Left ventricle myocardium inferior (tissue), 1 donor: Measurements from ENCODE around the gene RGL2. TPM values are rescaled to one million over a fixed set of nuclear protein-coding genes. Genes with fewer than 3 reads are reported as not detected.
A peak's percentile ranks its signal among the peaks of the same experiment; 100 is the strongest.

Experiments
- DNase-seq: peaks from one replicate; pipeline ENCODE4 v3.0.0-alpha.2; 2020
- H3K27ac ChIP-seq: fragments of 200-600 bp; replicated peaks from 2 replicates; pipeline ENCODE4 v1.8.0; 2021
- H3K27me3 ChIP-seq: fragments of 200-600 bp; 2 replicates; pipeline ENCODE4 v1.8.0; 2021; ENCODE audit warnings: low read depth
- H3K36me3 ChIP-seq: fragments of 200-600 bp; 2 replicates; pipeline ENCODE4 v1.8.0; 2021
- H3K4me1 ChIP-seq: fragments of 200-600 bp; 2 replicates; pipeline ENCODE4 v1.8.0; 2021
- H3K4me3 ChIP-seq: fragments of 200-600 bp; 2 replicates; pipeline ENCODE4 v1.8.0; 2021; ENCODE audit warnings: mild to moderate bottlenecking, moderate library complexity
- H3K9me3 ChIP-seq: fragments of 200-600 bp; replicated peaks from 2 replicates; pipeline ENCODE4 v1.8.0; 2021
- CTCF ChIP-seq: fragments of 200-600 bp; IDR thresholded peaks from 2 replicates; pipeline ENCODE4 v1.8.0; 2021; ENCODE audit warnings: antibody characterized with exemption, mild to moderate bottlenecking, borderline replicate concordance
- intact Hi-C: fragments of 100-400 bp; cut with micrococcal nuclease; formaldehyde crosslinking; loops from one replicate; pipeline ENCODE4 v1.11.0; 2022
- total RNA-seq: library from RNA; stranded (reverse); fragmentation: NEBNext Ultra II Directional; extraction: Animal tissue kit (Norgen Biotek cat#: 25700); gene quantifications from one replicate; pipeline ENCODE4 v1.2.1, GENCODE V29; 2021
- donor health status: DM: no; HTN: yes; CAD: no; lungs with severe emphysema.

Gene RGL2
- total RNA-seq, 1 donor from 2014 or later, result 59.4 TPM

DNA sequence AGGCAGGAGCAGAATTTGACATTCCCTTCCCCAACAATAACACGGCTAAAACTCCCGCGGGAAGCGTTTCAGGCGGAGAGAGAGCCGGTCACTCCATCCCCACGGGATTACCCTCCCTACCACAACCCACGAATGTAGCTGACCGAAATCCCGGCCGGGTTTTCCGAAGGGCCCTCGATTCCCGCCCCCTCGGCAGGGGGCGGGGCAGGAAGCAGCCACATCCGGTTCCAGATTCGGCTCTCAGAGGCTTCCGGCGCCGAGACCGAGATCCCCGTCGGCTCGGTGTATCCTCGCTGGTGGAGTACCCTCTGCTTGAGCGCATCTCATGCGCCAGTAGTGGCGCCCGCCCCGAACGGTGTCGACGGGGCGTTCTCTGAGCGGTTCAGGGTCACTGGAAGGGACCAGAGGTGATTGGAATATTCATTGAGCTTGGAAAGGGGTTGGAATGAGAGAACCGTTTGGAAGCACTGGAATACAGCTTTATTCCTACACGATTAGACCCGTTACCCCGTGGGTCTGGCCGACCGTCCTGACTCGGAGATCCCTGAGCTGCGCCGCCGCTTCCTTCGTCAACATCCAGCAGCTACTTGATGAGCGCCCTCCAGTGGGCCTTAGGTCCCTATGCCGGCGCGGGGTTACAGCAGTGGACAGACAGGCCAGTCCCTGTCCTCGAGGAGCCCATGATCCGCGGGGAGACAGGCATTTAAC is 649 bp upstream of the RGL2 start:
- peak; percentile 81 for TF ChIP-seq CTCF
- H3K9me3 ChIP-seq, result no peaks in the 10 kb centered on the region
- H3K27me3 ChIP-seq, result no peaks in the 10 kb centered on the region
- peak overlapping the region; percentile 99 for H3K27ac ChIP-seq
- H3K36me3 ChIP-seq, result peaks cover 48% of the 10 kb centered on the region
- H3K4me3 ChIP-seq, result peak overlapping the region; percentile 79
- DNase-seq, result peak; percentile 93
- intact Hi-C loops, result no loop called here
- peaks cover 61% of the 10 kb centered on the region for H3K4me1 ChIP-seq

- Histone ChIP-seq H3K36me3 (peaks cover 48% of the 10 kb centered on the region), H3K9me3 (no peaks in the 10 kb centered on the region), H3K27ac (peak overlapping the region; percentile 99), H3K27me3 (no peaks in the 10 kb centered on the region), H3K4me1 (peaks cover 61% of the 10 kb centered on the region), H3K4me3 (peak overlapping the region; percentile 79)
- no peak for TF ChIP-seq CTCF
- DNase-seq, result no peak
- intact Hi-C loops, result no loop called here
Observed at GRCh38 chr6:33297956-33298772, 578 bp downstream of the RGL2 start.

- Histone ChIP-seq H3K36me3 (peaks cover 48% of the 10 kb centered on the region), H3K9me3 (no peaks in the 10 kb centered on the region), H3K4me1 (peaks cover 61% of the 10 kb centered on the region), H3K27me3 (no peaks in the 10 kb centered on the region), H3K27ac (peak overlapping the region; percentile 99), H3K4me3 (peak overlapping the region; percentile 79)
- TF ChIP-seq CTCF, result no peak
- DNase-seq, result no peak
- intact Hi-C loops, result no loop called here
Observed at GRCh38 chr6:33297406-33297955, 1.3 kb downstream of the RGL2 start.

- Histone ChIP-seq H3K27me3 (no peaks in the 10 kb centered on the region), H3K27ac (peak overlapping the region; percentile 99), H3K9me3 (no peaks in the 10 kb centered on the region), H3K36me3 (peaks cover 49% of the 10 kb centered on the region), H3K4me1 (peaks cover 57% of the 10 kb centered on the region), H3K4me3 (peak overlapping the region; percentile 79)
- TF ChIP-seq CTCF, result no peak
- intact Hi-C loops, result no loop called here
- no peak for DNase-seq
Observed at GRCh38 chr6:33296797-33297405, 1.8 kb downstream of the RGL2 start.

- H3K27me3 ChIP-seq, result no peaks in the 10 kb centered on the region
- H3K27ac ChIP-seq, result no peak overlapping the region
- H3K36me3 ChIP-seq, result peaks cover 55% of the 10 kb centered on the region
- no peak for TF ChIP-seq CTCF
- intact Hi-C loops, result no loop called here
- H3K4me3 ChIP-seq, result no peak overlapping the region
- no peak for DNase-seq
- H3K4me1 ChIP-seq, result peaks cover 49% of the 10 kb centered on the region
- no peaks in the 10 kb centered on the region for H3K9me3 ChIP-seq
Observed at GRCh38 chr6:33295621-33296369, 2.9 kb downstream of the RGL2 start.
